Neural progenitor cell (in vitro differentiated cells): ENCODE data around the gene C3orf22.

ENCODE experiments used
- EZH2 ChIP-seq: fragments of 200-600 bp; sonication (generic); IDR thresholded peaks from 2 replicates; pipeline ENCODE4 v1.6.1; 2017; ENCODE audit warnings: antibody characterized with exemption, mild to moderate bottlenecking, moderate library complexity
- EZH2phosphoT487 ChIP-seq: fragments of 200-600 bp; sonication (generic); IDR thresholded peaks from 2 replicates; pipeline ENCODE4 v1.6.1; 2017; ENCODE audit warnings: antibody characterized with exemption
- TF ChIP-seq, protein P1 (sequence below): fragments of 200-600 bp; sonication (generic); IDR thresholded peaks from 2 replicates; pipeline ENCODE4 v1.5.1; 2017; ENCODE audit warnings: antibody characterized with exemption, mild to moderate bottlenecking

- TF ChIP-seq, protein P1, sequence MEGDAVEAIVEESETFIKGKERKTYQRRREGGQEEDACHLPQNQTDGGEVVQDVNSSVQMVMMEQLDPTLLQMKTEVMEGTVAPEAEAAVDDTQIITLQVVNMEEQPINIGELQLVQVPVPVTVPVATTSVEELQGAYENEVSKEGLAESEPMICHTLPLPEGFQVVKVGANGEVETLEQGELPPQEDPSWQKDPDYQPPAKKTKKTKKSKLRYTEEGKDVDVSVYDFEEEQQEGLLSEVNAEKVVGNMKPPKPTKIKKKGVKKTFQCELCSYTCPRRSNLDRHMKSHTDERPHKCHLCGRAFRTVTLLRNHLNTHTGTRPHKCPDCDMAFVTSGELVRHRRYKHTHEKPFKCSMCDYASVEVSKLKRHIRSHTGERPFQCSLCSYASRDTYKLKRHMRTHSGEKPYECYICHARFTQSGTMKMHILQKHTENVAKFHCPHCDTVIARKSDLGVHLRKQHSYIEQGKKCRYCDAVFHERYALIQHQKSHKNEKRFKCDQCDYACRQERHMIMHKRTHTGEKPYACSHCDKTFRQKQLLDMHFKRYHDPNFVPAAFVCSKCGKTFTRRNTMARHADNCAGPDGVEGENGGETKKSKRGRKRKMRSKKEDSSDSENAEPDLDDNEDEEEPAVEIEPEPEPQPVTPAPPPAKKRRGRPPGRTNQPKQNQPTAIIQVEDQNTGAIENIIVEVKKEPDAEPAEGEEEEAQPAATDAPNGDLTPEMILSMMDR: no peak
- no peak for TF ChIP-seq EZH2
- TF ChIP-seq EZH2phosphoT487: no peak
These were observed 12.7 kb downstream of the C3orf22 start for GRCh38 chr3:126546013-126546412.
